Measurements from ENCODE around the gene ABAT.

DNA sequence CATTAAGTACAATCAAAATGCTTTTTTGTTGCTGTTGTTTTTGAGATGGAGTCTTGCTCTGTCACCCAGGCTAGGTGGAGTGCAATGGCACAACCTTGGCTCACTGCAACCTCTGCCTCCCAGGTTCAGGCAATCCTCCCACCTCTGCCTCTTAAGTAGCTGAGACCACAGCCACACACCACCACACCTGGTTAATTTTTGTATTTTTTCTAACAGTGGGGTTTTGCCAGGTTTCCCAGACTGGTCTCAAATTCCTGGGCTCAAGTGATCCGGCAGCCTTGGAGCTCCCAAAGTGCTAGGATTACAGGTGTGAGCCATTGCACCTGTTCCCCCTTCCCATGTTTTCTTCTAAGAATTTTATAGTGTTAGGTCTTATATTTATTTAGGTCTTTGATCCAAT lies 4.9 kb upstream of the ABAT start:
- TF ChIP-seq ARNT (IDR thresholded peaks at IDR 0.05) (no peak), TARDBP (IDR thresholded peaks at IDR 0.05) (no peak), SUZ12 (IDR thresholded peaks at IDR 0.05) (no peak), BHLHE40 (IDR thresholded peaks at IDR 0.05; ENCODE audit: borderline replicate concordance) (no peak), FOXK2 (IDR thresholded peaks at IDR 0.05) (no peak), FOXA1 (IDR thresholded peaks at IDR 0.05) (no peak), LEF1 (IDR thresholded peaks at IDR 0.05; ENCODE audit: borderline replicate concordance) (no peak), ELF4 (IDR thresholded peaks at IDR 0.05) (no peak), FOXM1 (IDR thresholded peaks at IDR 0.05; ENCODE audit: borderline replicate concordance) (no peak), SP1 (IDR thresholded peaks at IDR 0.05) (no peak), HDGF (IDR thresholded peaks at IDR 0.05; ENCODE audit: borderline replicate concordance) (no peak)
- TF ChIP-seq, protein P1, sequence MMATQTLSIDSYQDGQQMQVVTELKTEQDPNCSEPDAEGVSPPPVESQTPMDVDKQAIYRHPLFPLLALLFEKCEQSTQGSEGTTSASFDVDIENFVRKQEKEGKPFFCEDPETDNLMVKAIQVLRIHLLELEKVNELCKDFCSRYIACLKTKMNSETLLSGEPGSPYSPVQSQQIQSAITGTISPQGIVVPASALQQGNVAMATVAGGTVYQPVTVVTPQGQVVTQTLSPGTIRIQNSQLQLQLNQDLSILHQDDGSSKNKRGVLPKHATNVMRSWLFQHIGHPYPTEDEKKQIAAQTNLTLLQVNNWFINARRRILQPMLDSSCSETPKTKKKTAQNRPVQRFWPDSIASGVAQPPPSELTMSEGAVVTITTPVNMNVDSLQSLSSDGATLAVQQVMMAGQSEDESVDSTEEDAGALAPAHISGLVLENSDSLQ (IDR thresholded peaks at IDR 0.05), result no peak

Data from HEK293T (cell line).